ENCODE data around the gene XRCC5. TPM values are rescaled to one million over a fixed set of nuclear protein-coding genes. Genes with fewer than 3 reads are reported as not detected.
"Not testable (repeated sequence)": the region's sequence is repeated elsewhere in the genome, so short reads cannot be mapped to it uniquely, and the experiment has no call there.

Gene XRCC5
- total RNA-seq, 1 donor from 2014 or later: 807 TPM

DNA sequence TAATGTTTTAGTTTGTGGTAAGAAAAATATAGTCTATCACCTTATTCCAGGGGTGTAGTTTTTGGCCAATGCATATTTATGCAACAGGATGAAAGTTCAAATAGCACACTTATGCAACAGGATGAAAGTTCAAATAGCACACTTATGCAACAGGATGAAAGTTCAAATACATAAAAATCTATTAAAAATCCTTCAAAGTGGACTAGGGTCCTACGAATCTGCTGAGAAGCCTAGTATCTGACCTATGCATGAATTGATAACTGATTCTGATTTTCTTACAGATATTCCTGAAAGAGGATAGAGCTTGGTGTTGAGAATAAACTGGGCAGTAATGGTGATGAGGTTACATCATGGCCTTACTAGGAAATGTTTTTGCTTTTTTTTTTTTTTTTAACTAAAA, 30.4 kb upstream of the XRCC5 start:
- Histone ChIP-seq H3K27me3 (no peaks in the 10 kb centered on the region), H4K20me1 (ENCODE audit: low read depth) (no peaks in the 10 kb centered on the region), H3K9ac (no peak overlapping the region), H3K79me2 (ENCODE audit: low read depth) (peaks cover 46% of the 10 kb centered on the region), H3K9me3 (ENCODE audit: low read depth) (no peaks in the 10 kb centered on the region), H3K27ac (no peak overlapping the region), H3K4me3 (no peak overlapping the region), H3K36me3 (no peaks in the 10 kb centered on the region), H3K4me1 (peaks cover 25% of the 10 kb centered on the region), H2AFZ (replicated peaks) (no peak overlapping the region), H3F3A (ENCODE audit: low read depth) (peaks cover 28% of the 10 kb centered on the region), H3K4me2 (no peak overlapping the region)
- no peak for DNase-seq (ENCODE audit: low spot score)
- H3K36me3 Mint-ChIP-seq: peaks cover 1% of the 10 kb centered on the region
- H3K9me3 Mint-ChIP-seq: no peaks in the 10 kb centered on the region
- H3K27me3 Mint-ChIP-seq (ENCODE audit: insufficient read depth, low read depth): no peaks in the 10 kb centered on the region
- no peak overlapping the region for H3K4me3 Mint-ChIP-seq
- H3K27ac Mint-ChIP-seq: no peak overlapping the region
- TF ChIP-seq CTCF (IDR thresholded peaks at IDR 0.05) (no peak), EZH2 (IDR thresholded peaks at IDR 0.05) (no peak), EZH2phosphoT487 (IDR thresholded peaks at IDR 0.05) (no peak)
- peaks cover 31% of the 10 kb centered on the region for H3K4me1 Mint-ChIP-seq

DNA sequence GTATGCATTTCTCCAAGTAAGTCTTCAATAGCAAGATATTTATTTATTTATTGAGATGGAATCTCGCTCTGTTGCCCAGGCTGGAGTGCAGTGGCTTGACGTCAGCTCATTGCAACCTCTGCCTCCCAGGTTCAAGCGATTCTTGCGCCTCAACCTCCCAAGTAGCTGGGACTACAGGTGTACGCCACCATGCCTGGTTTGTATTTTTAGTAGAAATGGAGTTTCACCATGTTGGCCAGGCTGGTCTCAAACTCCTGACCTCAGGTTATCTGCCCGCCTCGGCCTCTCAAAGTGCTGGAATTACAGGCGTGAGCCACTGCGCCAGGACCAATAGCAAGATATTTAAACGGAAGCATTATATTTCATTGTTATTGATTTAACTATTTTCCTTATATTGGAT, 29.1 kb upstream of the XRCC5 start:
- not testable (repeated sequence) for H3K27ac ChIP-seq; H3K4me2 ChIP-seq; H3K27me3 ChIP-seq; H2AFZ ChIP-seq (replicated peaks); H3K4me3 Mint-ChIP-seq; H3K36me3 Mint-ChIP-seq; H3K9me3 Mint-ChIP-seq; H3K27ac Mint-ChIP-seq; H3K27me3 Mint-ChIP-seq (ENCODE audit: insufficient read depth, low read depth); H3K4me3 ChIP-seq; H3K36me3 ChIP-seq; DNase-seq (ENCODE audit: low spot score); H4K20me1 ChIP-seq (ENCODE audit: low read depth); H3K9me3 ChIP-seq (ENCODE audit: low read depth); H3K9ac ChIP-seq
- Histone ChIP-seq H3F3A (ENCODE audit: low read depth) (peaks cover 40% of the 10 kb centered on the region), H3K79me2 (ENCODE audit: low read depth) (peaks cover 56% of the 10 kb centered on the region), H3K4me1 (peaks cover 37% of the 10 kb centered on the region)
- H3K4me1 Mint-ChIP-seq: peaks cover 42% of the 10 kb centered on the region

- peaks cover 9% of the 10 kb centered on the region for H4K20me1 ChIP-seq (ENCODE audit: low read depth)
- Mint-ChIP-seq H3K27me3 (ENCODE audit: insufficient read depth, low read depth) (no peaks in the 10 kb centered on the region), H3K27ac (peak overlapping the region; percentile 62), H3K4me3 (peak overlapping the region; percentile 94), H3K36me3 (peaks cover 3% of the 10 kb centered on the region), H3K9me3 (no peaks in the 10 kb centered on the region), H3K4me1 (peaks cover 47% of the 10 kb centered on the region)
- peak overlapping the region; percentile 39 for H3K9ac ChIP-seq
- H3K79me2 ChIP-seq (ENCODE audit: low read depth): peaks cover 66% of the 10 kb centered on the region
- no peak for TF ChIP-seq EZH2phosphoT487 (IDR thresholded peaks at IDR 0.05)
- H3K9me3 ChIP-seq (ENCODE audit: low read depth): no peaks in the 10 kb centered on the region
- H3F3A ChIP-seq (ENCODE audit: low read depth): peaks cover 40% of the 10 kb centered on the region
- peak overlapping the region; percentile 34 for H3K27ac ChIP-seq
- H3K4me2 ChIP-seq: peak overlapping the region; percentile 90
- H2AFZ ChIP-seq (replicated peaks): peak overlapping the region; percentile 93
- peaks cover 46% of the 10 kb centered on the region for H3K4me1 ChIP-seq
- peak overlapping the region; percentile 88 for H3K4me3 ChIP-seq
- no peaks in the 10 kb centered on the region for H3K36me3 ChIP-seq
- no peak for DNase-seq (ENCODE audit: low spot score)
- no peaks in the 10 kb centered on the region for H3K27me3 ChIP-seq
Measured at GRCh38 chr2:216081012-216081411, 28.1 kb upstream of the XRCC5 start.

DNA sequence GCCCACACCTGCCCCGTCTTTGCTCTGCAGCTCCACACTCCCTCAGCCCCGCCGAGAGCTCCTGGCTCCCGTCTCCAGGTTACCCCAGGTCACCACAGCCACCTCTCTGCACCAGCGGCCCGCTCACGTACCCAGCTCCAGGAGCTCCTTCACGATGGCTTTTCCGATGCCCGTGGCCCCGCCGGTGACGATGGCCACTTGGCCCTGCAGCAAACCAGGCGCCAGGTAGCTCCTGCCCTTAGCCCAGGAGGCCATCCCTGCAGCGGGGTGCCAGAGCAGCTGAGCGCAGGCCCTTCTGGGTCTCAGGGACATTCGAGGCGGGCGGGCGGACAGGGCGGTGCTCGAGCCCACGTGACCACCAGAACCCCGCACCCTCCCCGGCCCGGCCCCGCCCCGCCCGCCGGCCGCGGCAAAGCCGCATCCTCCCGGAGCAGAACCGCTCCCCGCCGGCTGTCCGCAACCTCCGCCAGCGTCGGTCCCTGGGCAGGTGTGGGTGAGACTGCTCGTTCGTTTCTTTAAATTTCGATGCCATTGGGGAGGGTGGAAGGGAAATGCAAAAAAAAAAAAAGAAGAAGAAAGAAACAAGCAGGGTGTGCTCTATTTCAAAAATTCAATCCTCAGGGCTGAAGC, 27.5 kb upstream of the XRCC5 start, which contains the start of the genes PECR and TMEM169:
Gene PECR, minus strand, starts transcription at position 323 of the 630 bp plus-strand sequence. Its CDS starts 68 bp downstream, at position 255.
Gene TMEM169, plus strand, starts transcription at position 433 of the 630 bp plus-strand sequence. CDS start 14,045 bp downstream, outside the sequence.
- no peaks in the 10 kb centered on the region for H3K27me3 Mint-ChIP-seq (ENCODE audit: insufficient read depth, low read depth)
- peak within 1 kb of the TSS; percentile 94 for H3K4me3 Mint-ChIP-seq
- Histone ChIP-seq H2AFZ (replicated peaks) (peak within 1 kb of the TSS; percentile 93), H3K4me3 (peak within 1 kb of the TSS; percentile 88), H3K27me3 (no peaks in the 10 kb centered on the region), H3K9ac (peak within 1 kb of the TSS; percentile 89), H3K36me3 (no peaks in the 10 kb centered on the region), H3F3A (ENCODE audit: low read depth) (peaks cover 36% of the 10 kb centered on the region), H3K4me2 (peak within 1 kb of the TSS; percentile 90), H3K4me1 (peaks cover 46% of the 10 kb centered on the region), H3K9me3 (ENCODE audit: low read depth) (no peaks in the 10 kb centered on the region), H3K27ac (peak within 1 kb of the TSS; percentile 89), H3K79me2 (ENCODE audit: low read depth) (peaks cover 72% of the 10 kb centered on the region), H4K20me1 (ENCODE audit: low read depth) (peaks cover 9% of the 10 kb centered on the region)
- H3K27ac Mint-ChIP-seq: peak within 1 kb of the TSS; percentile 98
- DNase-seq (ENCODE audit: low spot score): peak; percentile 93
- H3K4me1 Mint-ChIP-seq: peaks cover 51% of the 10 kb centered on the region
- H3K9me3 Mint-ChIP-seq: no peaks in the 10 kb centered on the region
- peaks cover 4% of the 10 kb centered on the region for H3K36me3 Mint-ChIP-seq
- no peak for TF ChIP-seq EZH2 (IDR thresholded peaks at IDR 0.05)
- no peak for TF ChIP-seq EZH2phosphoT487 (IDR thresholded peaks at IDR 0.05)
- TF ChIP-seq CTCF (IDR thresholded peaks at IDR 0.05): no peak

Measured in neural progenitor cell (in vitro differentiated cells).